HL-60 (cell line): ENCODE results near the gene ZDHHC21.
"Not testable (repeated sequence)": the region's sequence is repeated elsewhere in the genome, so short reads cannot be mapped to it uniquely, and the experiment has no call there.

Experiments used
- DNase-seq, 2 experiments: peaks; one replicate each; pipeline ENCODE4 v3.0.0-alpha.2; 2010 to 2020; ENCODE audit warnings: low read depth in 1 of 2, low spot score in 1 of 2
- H3K27ac ChIP-seq: fragments of 250-450 bp; sonication (Bioruptor Pico); replicated peaks from 2 replicates; pipeline ENCODE4 v1.5.1; 2020; ENCODE audit warnings: mild to moderate bottlenecking, moderate library complexity
- H3K27me3 ChIP-seq: fragments of 250-450 bp; sonication (Bioruptor Pico); 2 replicates; pipeline ENCODE4 v1.5.1; 2021; ENCODE audit warnings: mild to moderate bottlenecking, moderate library complexity; ENCODE audit not compliant: insufficient read depth, poor library complexity, severe bottlenecking
- H3K4me3 ChIP-seq: replicated peaks from 2 replicates; pipeline ENCODE4 v1.5.1; 2011; ENCODE audit warnings: mild to moderate bottlenecking, control low read depth, low read length; ENCODE audit not compliant: insufficient read depth
- GABPA ChIP-seq: IDR thresholded peaks from 2 replicates; pipeline ENCODE4 v1.6.1; 2012; ENCODE audit warnings: low read depth
- POLR2AphosphoS5 ChIP-seq: IDR thresholded peaks from 2 replicates; pipeline ENCODE4 v1.6.1; 2012; ENCODE audit warnings: low read depth
- SPI1 ChIP-seq: IDR thresholded peaks from 2 replicates; pipeline ENCODE4 v1.6.1; 2012; ENCODE audit warnings: low read depth, mild to moderate bottlenecking, borderline replicate concordance
- TF ChIP-seq, protein P1 (sequence below): IDR thresholded peaks from one replicate; pipeline ENCODE4 v1.5.1; 2011; ENCODE audit warnings: low read length, control low read depth, inconsistent platforms; ENCODE audit not compliant: insufficient read depth
- TF ChIP-seq, protein P2 (sequence below): IDR thresholded peaks from 2 replicates; pipeline ENCODE4 v1.6.1; 2012; ENCODE audit warnings: low read depth; ENCODE audit not compliant: insufficient replicate concordance

ZDHHC21 gene

DNA sequence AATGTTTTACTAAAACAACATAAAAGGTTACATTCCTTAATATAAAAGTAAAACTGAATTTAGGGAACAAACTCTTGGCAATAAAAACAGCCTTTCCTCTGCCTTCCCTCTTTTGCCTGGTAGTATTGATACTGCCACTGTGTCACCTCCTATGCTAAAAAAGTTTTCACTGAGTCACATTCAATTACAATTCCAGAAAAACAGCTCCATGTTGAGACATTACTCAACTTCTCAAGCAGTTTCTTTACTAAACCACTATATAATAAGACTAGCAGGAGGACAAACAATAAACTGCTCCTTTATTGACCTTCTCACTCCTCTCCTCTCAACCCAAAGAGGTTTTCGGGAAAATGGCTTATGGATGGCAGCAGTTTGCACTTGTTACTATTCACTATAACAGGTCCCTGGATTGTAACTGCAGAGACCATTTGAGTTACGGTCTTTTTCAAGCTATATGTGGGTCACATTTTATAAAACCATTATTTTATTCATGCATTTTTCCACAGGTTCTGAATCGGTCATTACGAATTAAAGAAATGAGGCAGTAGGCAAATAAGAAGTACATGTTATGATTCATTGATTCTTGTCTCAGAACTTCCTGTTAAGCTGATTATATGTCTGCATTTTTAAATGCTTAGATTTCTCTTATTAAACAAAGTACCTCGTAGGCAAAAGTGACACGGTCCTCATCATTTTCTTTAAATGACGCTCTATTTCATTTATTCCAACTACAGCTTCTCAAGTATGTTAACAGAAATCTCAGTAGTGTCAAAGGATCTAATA, 2.1 kb downstream of the ZDHHC21 start:
- no peak overlapping the region for H3K27ac ChIP-seq
- no peaks in the 10 kb centered on the region for H3K27me3 ChIP-seq
- H3K4me3 ChIP-seq = no peak overlapping the region
- DNase-seq = no peak
- TF ChIP-seq, protein P1, sequence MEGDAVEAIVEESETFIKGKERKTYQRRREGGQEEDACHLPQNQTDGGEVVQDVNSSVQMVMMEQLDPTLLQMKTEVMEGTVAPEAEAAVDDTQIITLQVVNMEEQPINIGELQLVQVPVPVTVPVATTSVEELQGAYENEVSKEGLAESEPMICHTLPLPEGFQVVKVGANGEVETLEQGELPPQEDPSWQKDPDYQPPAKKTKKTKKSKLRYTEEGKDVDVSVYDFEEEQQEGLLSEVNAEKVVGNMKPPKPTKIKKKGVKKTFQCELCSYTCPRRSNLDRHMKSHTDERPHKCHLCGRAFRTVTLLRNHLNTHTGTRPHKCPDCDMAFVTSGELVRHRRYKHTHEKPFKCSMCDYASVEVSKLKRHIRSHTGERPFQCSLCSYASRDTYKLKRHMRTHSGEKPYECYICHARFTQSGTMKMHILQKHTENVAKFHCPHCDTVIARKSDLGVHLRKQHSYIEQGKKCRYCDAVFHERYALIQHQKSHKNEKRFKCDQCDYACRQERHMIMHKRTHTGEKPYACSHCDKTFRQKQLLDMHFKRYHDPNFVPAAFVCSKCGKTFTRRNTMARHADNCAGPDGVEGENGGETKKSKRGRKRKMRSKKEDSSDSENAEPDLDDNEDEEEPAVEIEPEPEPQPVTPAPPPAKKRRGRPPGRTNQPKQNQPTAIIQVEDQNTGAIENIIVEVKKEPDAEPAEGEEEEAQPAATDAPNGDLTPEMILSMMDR = no peak

DNA sequence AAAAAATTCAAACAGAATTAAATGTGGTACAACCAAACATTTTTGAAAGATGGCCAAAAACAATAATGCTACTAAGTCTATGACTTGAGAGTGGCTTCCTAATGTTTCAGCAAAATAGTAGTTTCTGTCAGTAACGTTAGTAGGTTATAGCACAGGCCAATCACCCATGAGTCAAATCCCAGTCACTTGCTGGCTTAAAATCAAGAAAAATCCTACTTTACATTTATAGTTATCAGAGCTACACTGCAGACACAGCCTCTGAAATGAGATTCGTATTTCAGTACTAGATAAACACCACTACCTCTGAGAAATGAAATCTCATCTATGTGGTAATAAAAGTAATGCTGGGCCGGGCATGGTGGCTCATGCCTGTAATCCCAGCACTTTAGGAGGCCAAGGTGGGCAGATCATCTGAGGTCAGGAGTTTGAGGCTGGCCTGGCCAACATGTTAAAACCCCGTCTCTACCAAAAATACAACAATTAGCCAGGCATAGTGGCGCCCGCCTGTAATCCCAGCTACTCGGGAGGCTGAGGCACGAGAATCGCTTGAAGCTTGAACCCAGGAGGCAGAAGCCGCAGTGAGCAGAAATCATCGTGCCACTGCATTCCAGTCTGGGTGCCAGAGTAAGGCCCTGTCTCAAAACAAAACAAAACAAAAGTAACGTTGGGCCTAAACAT, 6.1 kb downstream of the ZDHHC21 start:
- H3K27ac ChIP-seq = no peak overlapping the region
- no peak overlapping the region for H3K4me3 ChIP-seq
- no peaks in the 10 kb centered on the region for H3K27me3 ChIP-seq
- DNase-seq = no peak
- TF ChIP-seq, protein P1 = no peak
- TF ChIP-seq POLR2AphosphoS5 = no peak

DNA sequence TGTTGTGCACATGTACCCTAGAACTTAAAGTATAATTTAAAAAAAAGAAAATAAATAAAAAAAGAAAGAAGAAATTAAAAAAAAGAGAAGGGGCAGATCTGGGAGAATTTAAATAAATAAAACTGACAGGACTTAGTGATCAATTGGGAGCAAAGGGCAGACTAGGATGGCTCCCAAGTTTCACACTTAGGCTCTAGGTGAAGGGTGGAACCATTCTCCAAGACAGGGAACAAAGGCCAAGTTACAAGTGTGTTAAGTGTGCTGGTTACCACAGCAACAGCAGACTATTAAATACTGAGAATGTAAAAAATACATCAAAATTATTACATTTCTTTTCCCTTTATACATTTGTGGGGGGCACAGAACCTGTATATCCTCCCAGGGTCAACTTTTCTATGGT, 7.1 kb downstream of the ZDHHC21 start:
- Histone ChIP-seq H3K27ac (no peak overlapping the region), H3K4me3 (no peak overlapping the region), H3K27me3 (no peaks in the 10 kb centered on the region)
- TF ChIP-seq, protein P2, sequence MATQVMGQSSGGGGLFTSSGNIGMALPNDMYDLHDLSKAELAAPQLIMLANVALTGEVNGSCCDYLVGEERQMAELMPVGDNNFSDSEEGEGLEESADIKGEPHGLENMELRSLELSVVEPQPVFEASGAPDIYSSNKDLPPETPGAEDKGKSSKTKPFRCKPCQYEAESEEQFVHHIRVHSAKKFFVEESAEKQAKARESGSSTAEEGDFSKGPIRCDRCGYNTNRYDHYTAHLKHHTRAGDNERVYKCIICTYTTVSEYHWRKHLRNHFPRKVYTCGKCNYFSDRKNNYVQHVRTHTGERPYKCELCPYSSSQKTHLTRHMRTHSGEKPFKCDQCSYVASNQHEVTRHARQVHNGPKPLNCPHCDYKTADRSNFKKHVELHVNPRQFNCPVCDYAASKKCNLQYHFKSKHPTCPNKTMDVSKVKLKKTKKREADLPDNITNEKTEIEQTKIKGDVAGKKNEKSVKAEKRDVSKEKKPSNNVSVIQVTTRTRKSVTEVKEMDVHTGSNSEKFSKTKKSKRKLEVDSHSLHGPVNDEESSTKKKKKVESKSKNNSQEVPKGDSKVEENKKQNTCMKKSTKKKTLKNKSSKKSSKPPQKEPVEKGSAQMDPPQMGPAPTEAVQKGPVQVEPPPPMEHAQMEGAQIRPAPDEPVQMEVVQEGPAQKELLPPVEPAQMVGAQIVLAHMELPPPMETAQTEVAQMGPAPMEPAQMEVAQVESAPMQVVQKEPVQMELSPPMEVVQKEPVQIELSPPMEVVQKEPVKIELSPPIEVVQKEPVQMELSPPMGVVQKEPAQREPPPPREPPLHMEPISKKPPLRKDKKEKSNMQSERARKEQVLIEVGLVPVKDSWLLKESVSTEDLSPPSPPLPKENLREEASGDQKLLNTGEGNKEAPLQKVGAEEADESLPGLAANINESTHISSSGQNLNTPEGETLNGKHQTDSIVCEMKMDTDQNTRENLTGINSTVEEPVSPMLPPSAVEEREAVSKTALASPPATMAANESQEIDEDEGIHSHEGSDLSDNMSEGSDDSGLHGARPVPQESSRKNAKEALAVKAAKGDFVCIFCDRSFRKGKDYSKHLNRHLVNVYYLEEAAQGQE = no peak
- no peak for TF ChIP-seq POLR2AphosphoS5
- no peak for TF ChIP-seq GABPA
- no peak for TF ChIP-seq SPI1
- TF ChIP-seq, protein P1 = no peak
- no peak for DNase-seq

DNA sequence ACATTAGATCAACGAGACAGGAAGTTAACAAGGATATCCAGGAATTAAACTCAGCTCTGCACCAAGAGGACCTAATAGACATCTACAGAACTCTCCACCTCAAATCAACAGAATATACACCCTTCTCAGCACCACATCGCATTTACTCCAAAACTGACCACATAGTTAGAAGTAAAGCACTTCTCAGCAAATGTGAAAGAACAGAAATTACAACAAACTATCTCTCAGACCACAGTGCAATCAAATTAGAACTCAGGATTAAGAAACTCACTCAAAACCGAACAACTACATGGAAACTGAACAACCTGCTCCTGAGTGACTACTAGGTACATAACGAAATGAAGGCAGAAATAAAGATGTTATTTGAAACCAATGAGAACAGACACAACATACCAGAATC, 10.6 kb downstream of the ZDHHC21 start:
- not testable (repeated sequence) for H3K27me3 ChIP-seq, H3K27ac ChIP-seq, DNase-seq, H3K4me3 ChIP-seq

DNA sequence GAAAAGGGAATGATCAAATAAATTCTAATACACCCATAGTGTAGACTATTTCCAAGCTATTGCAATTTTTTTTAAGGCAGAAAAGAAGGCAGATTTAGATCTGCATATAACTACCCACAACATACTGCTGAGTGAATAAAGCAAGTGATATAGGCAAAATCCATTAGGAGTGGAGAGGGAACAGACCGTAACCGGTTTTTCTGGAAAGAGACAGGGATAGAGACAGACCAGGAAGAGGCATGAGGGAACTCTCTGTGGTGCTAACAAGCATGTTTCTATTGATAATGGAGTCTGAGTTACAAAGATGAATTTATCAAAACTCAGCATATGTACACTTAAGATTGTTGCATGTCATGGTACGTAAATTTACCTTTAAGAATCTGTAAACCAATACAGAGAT, 14.5 kb downstream of the ZDHHC21 start:
- H3K27me3 ChIP-seq = no peaks in the 10 kb centered on the region
- no peak overlapping the region for H3K27ac ChIP-seq
- DNase-seq = no peak
- TF ChIP-seq, protein P2 = no peak
- no peak for TF ChIP-seq GABPA
- TF ChIP-seq POLR2AphosphoS5 = no peak
- TF ChIP-seq, protein P1 = no peak
- TF ChIP-seq SPI1 = no peak
- no peak overlapping the region for H3K4me3 ChIP-seq
